GM19452 (cell line): ENCODE data around the gene ATP11A.
"Not testable (repeated sequence)": the region's sequence is repeated elsewhere in the genome, so short reads cannot be mapped to it uniquely, and the experiment has no call there.

Source experiments
- ATAC-seq: cut with Tn5 transposase; IDR thresholded peaks from one replicate; pipeline ENCODE4 v1.9.1; 2021; ENCODE audit not compliant: unreplicated experiment

The ATP11A gene

GRCh38 chr13:112852392-112852791 is 162.6 kb downstream of the ATP11A start:
- ATAC-seq: no peak

- no peak for ATAC-seq
Measured at GRCh38 chr13:112852808-112853207, 163.0 kb downstream of the ATP11A start.

- no peak for ATAC-seq
Measured at GRCh38 chr13:112854321-112854720, 164.5 kb downstream of the ATP11A start.

- ATAC-seq: no peak
Measured at GRCh38 chr13:112855859-112856258, 166.0 kb downstream of the ATP11A start.

- no peak for ATAC-seq
Measured at GRCh38 chr13:112857914-112858490, 168.2 kb downstream of the ATP11A start.

GRCh38 chr13:112859128-112859816 is 169.4 kb downstream of the ATP11A start:
- no peak for ATAC-seq

- no peak for ATAC-seq
Measured at GRCh38 chr13:112859817-112860190, 170.0 kb downstream of the ATP11A start.

- ATAC-seq: no peak
Measured at GRCh38 chr13:112861876-112862615, 172.2 kb downstream of the ATP11A start.

- not testable (repeated sequence) for ATAC-seq
Measured at GRCh38 chr13:112863356-112863755, 173.5 kb downstream of the ATP11A start.

GRCh38 chr13:112865478-112865877 is 175.6 kb downstream of the ATP11A start:
- ATAC-seq: not testable (repeated sequence)

- ATAC-seq: no peak
Measured at GRCh38 chr13:112867301-112867711, 177.5 kb downstream of the ATP11A start.

GRCh38 chr13:112868308-112868707 is 178.5 kb downstream of the ATP11A start:
- no peak for ATAC-seq

GRCh38 chr13:112869202-112870050 is 179.6 kb downstream of the ATP11A start:
- no peak for ATAC-seq

- ATAC-seq: no peak
Measured at GRCh38 chr13:112870051-112870331, 180.2 kb downstream of the ATP11A start.

- no peak for ATAC-seq
Measured at GRCh38 chr13:112870737-112871287, 181.0 kb downstream of the ATP11A start.

- no peak for ATAC-seq
Measured at GRCh38 chr13:112871742-112872141, 181.9 kb downstream of the ATP11A start.

- ATAC-seq: not testable (repeated sequence)
Measured at GRCh38 chr13:112872657-112873631, 183.1 kb downstream of the ATP11A start.

- ATAC-seq: peak; percentile 91
Measured at GRCh38 chr13:112873851-112874750, 184.3 kb downstream of the ATP11A start.

GRCh38 chr13:112874751-112875300 is 185.0 kb downstream of the ATP11A start:
- no peak for ATAC-seq
